OCI-LY3 (cell line): ENCODE results near the gene VCX2.
"Not testable (repeated sequence)": the region's sequence is repeated elsewhere in the genome, so short reads cannot be mapped to it uniquely, and the experiment has no call there.

Experiments used
- H2AFZ ChIP-seq: fragments of 200-600, 300-600 bp; shearing (Covaris generic); 2 replicates; pipeline ENCODE4 v1.6.0; 2014; ENCODE audit warnings: antibody characterized with exemption, low read depth, low read length
- H3K27ac ChIP-seq: fragments of 200-600, 300-600 bp; sonication (generic); 2 replicates; pipeline ENCODE4 v1.5.1; 2014; ENCODE audit warnings: mild to moderate bottlenecking, low read length, moderate library complexity, mixed read lengths
- H3K27me3 ChIP-seq: fragments of 200-600, 300-600 bp; sonication (generic); 2 replicates; pipeline ENCODE4 v1.6.1; 2014; ENCODE audit warnings: low read depth, low read length, mixed read lengths
- H3K36me3 ChIP-seq: fragments of 200-600, 300-600 bp; sonication (generic); replicated peaks from 2 replicates; pipeline ENCODE3; 2014; ENCODE audit warnings: low read depth, low read length, mixed read lengths
- H3K4me1 ChIP-seq: fragments of 300-600, 200-600 bp; sonication (generic); 2 replicates; pipeline ENCODE4 v1.6.1; 2014; ENCODE audit warnings: low read length, mixed read lengths
- H3K4me2 ChIP-seq: fragments of 200-600, 300-600 bp; sonication (generic); 2 replicates; pipeline ENCODE4 v1.6.1; 2014; ENCODE audit warnings: low read length, mixed read lengths
- H3K4me3 ChIP-seq: fragments of 300-600, 200-600 bp; sonication (generic); 2 replicates; pipeline ENCODE4 v1.5.1; 2014; ENCODE audit warnings: antibody characterized with exemption, mild to moderate bottlenecking, low read length, moderate library complexity
- H3K79me2 ChIP-seq: fragments of 300-600, 200-600 bp; shearing (Covaris generic); 2 replicates; pipeline ENCODE4 v1.6.1; 2014; ENCODE audit warnings: mild to moderate bottlenecking, low read length, mixed read lengths
- H3K9ac ChIP-seq: fragments of 300-600, 200-600 bp; shearing (Covaris generic); 2 replicates; pipeline ENCODE4 v1.6.0; 2014; ENCODE audit warnings: mild to moderate bottlenecking, low read length, moderate library complexity
- H3K9me3 ChIP-seq: fragments of 200-600, 300-600 bp; shearing (Covaris generic); 2 replicates; pipeline ENCODE4 v1.6.1; 2014; ENCODE audit warnings: low read length, mixed read lengths; ENCODE audit not compliant: insufficient read depth
- H4K20me1 ChIP-seq: fragments of 200-600, 300-600 bp; sonication (generic); 2 replicates; pipeline ENCODE4 v1.6.1; 2016; ENCODE audit warnings: low read length, mixed read lengths; ENCODE audit not compliant: insufficient read depth
- CTCF ChIP-seq: fragments of 200-600, 300-600 bp; sonication (generic); IDR thresholded peaks from 2 replicates; pipeline ENCODE4 v1.5.1; 2014; ENCODE audit warnings: antibody characterized with exemption, low read length, low read depth
- EZH2phosphoT487 ChIP-seq: fragments of 200-600 bp; shearing (Covaris generic); IDR thresholded peaks from 2 replicates; pipeline ENCODE4 v1.6.1; 2018; ENCODE audit warnings: antibody characterized with exemption, mixed run types, low read depth

VCX2 gene

GRCh38 chrX:8189096-8189830 lies 18.2 kb upstream of the VCX2 start:
- no peak overlapping the region for H2AFZ ChIP-seq
- H3K4me3 ChIP-seq, result no peak overlapping the region
- H3K36me3 ChIP-seq, result no peaks in the 10 kb centered on the region
- no peak overlapping the region for H3K27ac ChIP-seq
- H4K20me1 ChIP-seq, result no peaks in the 10 kb centered on the region
- H3K4me2 ChIP-seq, result no peak overlapping the region
- H3K4me1 ChIP-seq, result no peaks in the 10 kb centered on the region
- no peaks in the 10 kb centered on the region for H3K79me2 ChIP-seq
- H3K9ac ChIP-seq, result no peak overlapping the region
- TF ChIP-seq CTCF, result no peak
- TF ChIP-seq EZH2phosphoT487, result no peak
- no peaks in the 10 kb centered on the region for H3K9me3 ChIP-seq
- no peaks in the 10 kb centered on the region for H3K27me3 ChIP-seq

- H3K4me2 ChIP-seq, result no peak overlapping the region
- H3K4me3 ChIP-seq, result no peak overlapping the region
- no peak overlapping the region for H3K27ac ChIP-seq
- H3K36me3 ChIP-seq, result no peaks in the 10 kb centered on the region
- H4K20me1 ChIP-seq, result no peaks in the 10 kb centered on the region
- H2AFZ ChIP-seq, result no peak overlapping the region
- no peaks in the 10 kb centered on the region for H3K4me1 ChIP-seq
- H3K79me2 ChIP-seq, result no peaks in the 10 kb centered on the region
- H3K9ac ChIP-seq, result no peak overlapping the region
- H3K27me3 ChIP-seq, result no peaks in the 10 kb centered on the region
- H3K9me3 ChIP-seq, result no peaks in the 10 kb centered on the region
- TF ChIP-seq EZH2phosphoT487, result no peak
- no peak for TF ChIP-seq CTCF
Measured at GRCh38 chrX:8183346-8183745, 12.3 kb upstream of the VCX2 start.

GRCh38 chrX:8179656-8180055 lies 8.6 kb upstream of the VCX2 start:
- Histone ChIP-seq H3K36me3 (no peaks in the 10 kb centered on the region), H3K4me1 (no peaks in the 10 kb centered on the region), H4K20me1 (no peaks in the 10 kb centered on the region), H3K9me3 (no peaks in the 10 kb centered on the region), H3K27ac (no peak overlapping the region), H3K9ac (no peak overlapping the region), H3K79me2 (no peaks in the 10 kb centered on the region), H3K4me2 (no peak overlapping the region), H3K4me3 (no peak overlapping the region), H2AFZ (no peak overlapping the region), H3K27me3 (no peaks in the 10 kb centered on the region)
- TF ChIP-seq EZH2phosphoT487 (no peak), CTCF (no peak)

GRCh38 chrX:8154011-8154410 lies 17.1 kb downstream of the VCX2 start:
- H4K20me1 ChIP-seq, H3K9ac ChIP-seq, H3K36me3 ChIP-seq, H2AFZ ChIP-seq, H3K9me3 ChIP-seq, H3K4me1 ChIP-seq, H3K4me3 ChIP-seq, H3K27ac ChIP-seq, H3K27me3 ChIP-seq, H3K79me2 ChIP-seq, H3K4me2 ChIP-seq: not testable (repeated sequence)
